HepG2 (cell line): ENCODE data around the gene HYCC1. TPM values are rescaled to one million over a fixed set of nuclear protein-coding genes. Genes with fewer than 3 reads are reported as not detected.

Source experiments
- AKAP8 ChIP-seq: sonication (generic); formaldehyde crosslinking; IDR thresholded peaks from 2 replicates; pipeline ENCODE4 v1.5.1; 2020; ENCODE audit warnings: mild to moderate bottlenecking, missing genetic modification reagents
- ATF7 ChIP-seq, 2 experiments: fragments of 450-650 bp in 1 of 2; sonication (generic) in 1 of 2; formaldehyde crosslinking in 1 of 2; IDR thresholded peaks; 2 replicates each; pipeline versions ENCODE4 v1.4.0 to v1.6.1; 2016 to 2020; ENCODE audit warnings: antibody characterized with exemption in 1 of 2, mild to moderate bottlenecking in 1 of 2, missing genetic modification reagents in 1 of 2
- DNMT1 ChIP-seq: sonication (generic); formaldehyde crosslinking; IDR thresholded peaks from 2 replicates; pipeline ENCODE4 v1.5.1; 2020; ENCODE audit warnings: mild to moderate bottlenecking, missing genetic modification reagents
- ESRRA ChIP-seq: sonication (generic); formaldehyde crosslinking; IDR thresholded peaks from 2 replicates; pipeline ENCODE4 v1.5.1; 2020; ENCODE audit warnings: mild to moderate bottlenecking, low read depth, missing genetic modification reagents
- ISL2 ChIP-seq: sonication (generic); formaldehyde crosslinking; IDR thresholded peaks from 2 replicates; pipeline ENCODE4 v1.5.0; 2020; ENCODE audit warnings: missing genetic modification reagents
- KDM1A ChIP-seq: IDR thresholded peaks from 2 replicates; pipeline ENCODE4 v1.6.1; 2016; ENCODE audit warnings: missing compliant biosample characterization
- KLF9 ChIP-seq: IDR thresholded peaks from 2 replicates; pipeline ENCODE4 v1.6.1; 2016; ENCODE audit warnings: low read depth
- NR2F6 ChIP-seq, 2 experiments: IDR thresholded peaks; 2 replicates each; pipeline ENCODE4 v1.6.1; 2016; ENCODE audit warnings: antibody characterized with exemption in 1 of 2, mild to moderate bottlenecking in 1 of 2
- RARG ChIP-seq: sonication (generic); formaldehyde crosslinking; IDR thresholded peaks from 2 replicates; pipeline ENCODE4 v1.4.0; 2020; ENCODE audit warnings: low read depth, mild to moderate bottlenecking, missing genetic modification reagents
- SIX4 ChIP-seq: sonication (generic); formaldehyde crosslinking; IDR thresholded peaks from 2 replicates; pipeline ENCODE4 v1.4.0; 2020; ENCODE audit warnings: missing genetic modification reagents
- SYNCRIP ChIP-seq: fragments of 200-400 bp; formaldehyde crosslinking; IDR thresholded peaks from 2 replicates; pipeline ENCODE4 v1.6.1; 2018; ENCODE audit warnings: mild to moderate bottlenecking, low read depth, low read length; ENCODE audit not compliant: insufficient read depth
- ZNF10 ChIP-seq: sonication (generic); formaldehyde crosslinking; IDR thresholded peaks from 2 replicates; pipeline ENCODE4 v1.4.0; 2020; ENCODE audit warnings: mild to moderate bottlenecking, low read depth, missing genetic modification reagents, borderline replicate concordance
- ZNF598 ChIP-seq: sonication (generic); formaldehyde crosslinking; IDR thresholded peaks from 2 replicates; pipeline ENCODE4 v1.5.1; 2020; ENCODE audit warnings: mild to moderate bottlenecking, missing genetic modification reagents, borderline replicate concordance
- ZNF660 ChIP-seq: sonication (generic); formaldehyde crosslinking; IDR thresholded peaks from 2 replicates; pipeline ENCODE4 v1.5.1; 2020; ENCODE audit warnings: mild to moderate bottlenecking, low read depth, missing genetic modification reagents, borderline replicate concordance
- polyA plus RNA-seq, 8 experiments: library from polyadenylated mRNA; depleted of rRNA in 3 of 8; stranded (reverse) in 7 of 8; unstranded in 1 of 8; fragments of >200 nt; fragmentation: Illumina TruSeq in 4 of 8; extraction: Trizol in 4 of 8; gene quantifications; 2 replicates each; pipeline versions ENCODE4 v1.2.1 to v1.2.3, GENCODE V29; 2011 to 2016; ENCODE audit warnings: low read depth in 4 of 8, missing spikeins in 1 of 8, mixed read lengths in 1 of 8; ENCODE audit not compliant: insufficient read depth in 1 of 8
- total RNA-seq, 5 experiments: library from RNA; depleted of rRNA; stranded (reverse); fragments of >200 nt; fragmentation: Illumina TruSeq; extraction: Trizol; gene quantifications; 2 replicates each; pipeline ENCODE4 v1.2.3, GENCODE V29; 2016; ENCODE audit warnings: low read depth in 1 of 5
- TF ChIP-seq, protein P1 (sequence below): sonication (generic); formaldehyde crosslinking; IDR thresholded peaks from 2 replicates; pipeline ENCODE4 v1.4.0; 2020; ENCODE audit warnings: missing genetic modification reagents, borderline replicate concordance
- TF ChIP-seq, protein P2 (sequence below): sonication (generic); formaldehyde crosslinking; IDR thresholded peaks from 2 replicates; pipeline ENCODE4 v1.9.0; 2021; ENCODE audit warnings: missing genetic modification reagents, borderline replicate concordance
- TF ChIP-seq, protein P3 (sequence below): sonication (generic); formaldehyde crosslinking; IDR thresholded peaks from 2 replicates; pipeline ENCODE4 v1.5.1; 2020; ENCODE audit warnings: mild to moderate bottlenecking, missing genetic modification reagents, moderate library complexity
- TF ChIP-seq, protein P4 (sequence below): sonication (generic); formaldehyde crosslinking; IDR thresholded peaks from 2 replicates; pipeline ENCODE4 v1.5.0; 2020; ENCODE audit warnings: mild to moderate bottlenecking, missing genetic modification reagents

The HYCC1 gene
- total and polyA plus RNA-seq, 2 of the 13 experiments (the other 11 are each of a cell fraction or from before 2014, with no cell fraction given) = 9.5 to 41.8 TPM

DNA sequence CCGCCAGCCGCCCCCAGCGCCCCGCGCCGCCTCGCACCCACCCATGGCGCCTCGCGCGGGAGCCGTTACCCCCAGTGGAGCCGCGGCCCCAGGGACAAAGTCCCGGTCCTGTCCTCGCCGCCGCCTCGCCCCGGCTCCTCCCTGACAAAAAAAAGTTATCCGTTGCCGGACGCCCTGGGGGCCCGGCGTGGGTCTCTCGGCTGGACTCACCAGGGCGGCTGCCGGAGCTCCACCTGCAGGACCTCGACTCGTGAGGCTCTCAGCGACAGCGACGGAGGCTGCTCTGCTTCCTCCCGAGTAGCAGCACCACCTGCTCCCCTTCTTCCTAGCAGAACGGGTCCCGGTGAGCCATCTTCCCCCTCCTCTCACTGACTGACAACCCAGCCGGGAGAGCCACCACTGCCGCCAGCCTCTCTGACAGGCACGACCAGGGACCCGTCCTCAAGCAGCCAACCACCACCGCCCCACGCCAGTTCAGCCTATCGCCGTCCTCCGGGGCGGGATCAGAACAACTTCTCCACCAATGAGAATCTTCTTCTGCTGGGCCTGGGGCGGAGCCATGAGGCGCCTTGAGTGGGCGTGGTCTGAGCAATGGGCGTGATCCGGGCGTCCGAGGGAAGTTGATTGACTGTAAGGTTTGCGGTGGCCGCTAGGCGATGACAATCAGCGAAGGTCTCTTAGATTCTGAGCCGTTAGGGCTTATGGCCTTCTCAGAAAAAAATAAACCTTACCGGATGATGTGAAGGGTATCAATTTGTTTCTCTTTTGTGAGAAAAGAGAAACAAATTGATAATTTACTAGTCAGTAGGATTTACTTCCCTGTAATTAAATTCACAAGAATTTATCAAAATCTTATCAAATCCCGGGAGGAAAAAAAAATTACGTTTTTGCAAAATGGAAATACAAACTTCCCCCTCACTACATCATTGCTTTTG, at the start of gene HYCC1 (continued):
- TF ChIP-seq, protein P1, sequence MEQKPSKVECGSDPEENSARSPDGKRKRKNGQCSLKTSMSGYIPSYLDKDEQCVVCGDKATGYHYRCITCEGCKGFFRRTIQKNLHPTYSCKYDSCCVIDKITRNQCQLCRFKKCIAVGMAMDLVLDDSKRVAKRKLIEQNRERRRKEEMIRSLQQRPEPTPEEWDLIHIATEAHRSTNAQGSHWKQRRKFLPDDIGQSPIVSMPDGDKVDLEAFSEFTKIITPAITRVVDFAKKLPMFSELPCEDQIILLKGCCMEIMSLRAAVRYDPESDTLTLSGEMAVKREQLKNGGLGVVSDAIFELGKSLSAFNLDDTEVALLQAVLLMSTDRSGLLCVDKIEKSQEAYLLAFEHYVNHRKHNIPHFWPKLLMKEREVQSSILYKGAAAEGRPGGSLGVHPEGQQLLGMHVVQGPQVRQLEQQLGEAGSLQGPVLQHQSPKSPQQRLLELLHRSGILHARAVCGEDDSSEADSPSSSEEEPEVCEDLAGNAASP = no peak; the same call in 1 of the 2 replicates
- TF ChIP-seq ZNF598 (CRISPR knock-in tag) (peak; percentile 82; the same call in 1 of the 2 replicates), RARG (CRISPR knock-in tag) (no peak), ESRRA (no peak), AKAP8 (no peak), SYNCRIP (no peak), ZNF10 (CRISPR knock-in tag) (no peak), ATF7 (IDR thresholded peaks at IDR 0.05) (no peak), ATF7 (CRISPR knock-in tag; IDR thresholded peaks at IDR 0.05) (no peak), NR2F6 (IDR thresholded peaks at IDR 0.05) (no peak), NR2F6 (CRISPR knock-in tag; IDR thresholded peaks at IDR 0.05) (no peak), KDM1A (CRISPR knock-in tag) (no peak), KLF9 (CRISPR knock-in tag) (0 out of 2 replicates have a peak, but pooled peaks have one; percentile 32), ZNF660 (no peak), DNMT1 (CRISPR knock-in tag) (no peak), ISL2 (CRISPR knock-in tag) (peak; percentile 56), SIX4 (CRISPR knock-in tag) (no peak)
- TF ChIP-seq, protein P2, sequence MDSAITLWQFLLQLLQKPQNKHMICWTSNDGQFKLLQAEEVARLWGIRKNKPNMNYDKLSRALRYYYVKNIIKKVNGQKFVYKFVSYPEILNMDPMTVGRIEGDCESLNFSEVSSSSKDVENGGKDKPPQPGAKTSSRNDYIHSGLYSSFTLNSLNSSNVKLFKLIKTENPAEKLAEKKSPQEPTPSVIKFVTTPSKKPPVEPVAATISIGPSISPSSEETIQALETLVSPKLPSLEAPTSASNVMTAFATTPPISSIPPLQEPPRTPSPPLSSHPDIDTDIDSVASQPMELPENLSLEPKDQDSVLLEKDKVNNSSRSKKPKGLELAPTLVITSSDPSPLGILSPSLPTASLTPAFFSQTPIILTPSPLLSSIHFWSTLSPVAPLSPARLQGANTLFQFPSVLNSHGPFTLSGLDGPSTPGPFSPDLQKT (CRISPR knock-in tag) = no peak
- TF ChIP-seq, protein P3, sequence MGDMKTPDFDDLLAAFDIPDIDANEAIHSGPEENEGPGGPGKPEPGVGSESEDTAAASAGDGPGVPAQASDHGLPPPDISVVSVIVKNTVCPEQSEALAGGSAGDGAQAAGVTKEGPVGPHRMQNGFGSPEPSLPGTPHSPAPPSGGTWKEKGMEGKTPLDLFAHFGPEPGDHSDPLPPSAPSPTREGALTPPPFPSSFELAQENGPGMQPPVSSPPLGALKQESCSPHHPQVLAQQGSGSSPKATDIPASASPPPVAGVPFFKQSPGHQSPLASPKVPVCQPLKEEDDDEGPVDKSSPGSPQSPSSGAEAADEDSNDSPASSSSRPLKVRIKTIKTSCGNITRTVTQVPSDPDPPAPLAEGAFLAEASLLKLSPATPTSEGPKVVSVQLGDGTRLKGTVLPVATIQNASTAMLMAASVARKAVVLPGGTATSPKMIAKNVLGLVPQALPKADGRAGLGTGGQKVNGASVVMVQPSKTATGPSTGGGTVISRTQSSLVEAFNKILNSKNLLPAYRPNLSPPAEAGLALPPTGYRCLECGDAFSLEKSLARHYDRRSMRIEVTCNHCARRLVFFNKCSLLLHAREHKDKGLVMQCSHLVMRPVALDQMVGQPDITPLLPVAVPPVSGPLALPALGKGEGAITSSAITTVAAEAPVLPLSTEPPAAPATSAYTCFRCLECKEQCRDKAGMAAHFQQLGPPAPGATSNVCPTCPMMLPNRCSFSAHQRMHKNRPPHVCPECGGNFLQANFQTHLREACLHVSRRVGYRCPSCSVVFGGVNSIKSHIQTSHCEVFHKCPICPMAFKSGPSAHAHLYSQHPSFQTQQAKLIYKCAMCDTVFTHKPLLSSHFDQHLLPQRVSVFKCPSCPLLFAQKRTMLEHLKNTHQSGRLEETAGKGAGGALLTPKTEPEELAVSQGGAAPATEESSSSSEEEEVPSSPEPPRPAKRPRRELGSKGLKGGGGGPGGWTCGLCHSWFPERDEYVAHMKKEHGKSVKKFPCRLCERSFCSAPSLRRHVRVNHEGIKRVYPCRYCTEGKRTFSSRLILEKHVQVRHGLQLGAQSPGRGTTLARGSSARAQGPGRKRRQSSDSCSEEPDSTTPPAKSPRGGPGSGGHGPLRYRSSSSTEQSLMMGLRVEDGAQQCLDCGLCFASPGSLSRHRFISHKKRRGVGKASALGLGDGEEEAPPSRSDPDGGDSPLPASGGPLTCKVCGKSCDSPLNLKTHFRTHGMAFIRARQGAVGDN (CRISPR knock-in tag) = peak; percentile 77
- TF ChIP-seq, protein P4, sequence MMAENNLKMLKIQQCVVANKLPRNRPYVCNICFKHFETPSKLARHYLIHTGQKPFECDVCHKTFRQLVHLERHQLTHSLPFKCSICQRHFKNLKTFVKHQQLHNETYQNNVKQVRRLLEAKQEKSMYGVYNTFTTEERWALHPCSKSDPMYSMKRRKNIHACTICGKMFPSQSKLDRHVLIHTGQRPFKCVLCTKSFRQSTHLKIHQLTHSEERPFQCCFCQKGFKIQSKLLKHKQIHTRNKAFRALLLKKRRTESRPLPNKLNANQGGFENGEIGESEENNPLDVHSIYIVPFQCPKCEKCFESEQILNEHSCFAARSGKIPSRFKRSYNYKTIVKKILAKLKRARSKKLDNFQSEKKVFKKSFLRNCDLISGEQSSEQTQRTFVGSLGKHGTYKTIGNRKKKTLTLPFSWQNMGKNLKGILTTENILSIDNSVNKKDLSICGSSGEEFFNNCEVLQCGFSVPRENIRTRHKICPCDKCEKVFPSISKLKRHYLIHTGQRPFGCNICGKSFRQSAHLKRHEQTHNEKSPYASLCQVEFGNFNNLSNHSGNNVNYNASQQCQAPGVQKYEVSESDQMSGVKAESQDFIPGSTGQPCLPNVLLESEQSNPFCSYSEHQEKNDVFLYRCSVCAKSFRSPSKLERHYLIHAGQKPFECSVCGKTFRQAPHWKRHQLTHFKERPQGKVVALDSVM (CRISPR knock-in tag) = no peak; the same call in 1 of the 2 replicates
